HG03558 (cell line): ENCODE measurements around the gene AOPEP.

Experiments
- ATAC-seq: cut with Tn5 transposase; IDR thresholded peaks from one replicate; pipeline ENCODE4 v1.9.1; 2021; ENCODE audit warnings: moderate number of reproducible peaks; ENCODE audit not compliant: unreplicated experiment; ENCODE audit errors: extremely low read depth

Gene AOPEP

GRCh38 chr9:94807556-94807955 lies 81.1 kb downstream of the AOPEP start:
- no peak for ATAC-seq

GRCh38 chr9:94808926-94809700 lies 82.6 kb downstream of the AOPEP start:
- no peak for ATAC-seq

GRCh38 chr9:94809778-94810177 lies 83.3 kb downstream of the AOPEP start:
- ATAC-seq: no peak

- ATAC-seq: no peak
Measured at GRCh38 chr9:94811074-94811473, 84.6 kb downstream of the AOPEP start.

GRCh38 chr9:94812343-94812742 lies 85.8 kb downstream of the AOPEP start:
- no peak for ATAC-seq

- ATAC-seq: no peak
Measured at GRCh38 chr9:94813379-94813778, 86.9 kb downstream of the AOPEP start.

GRCh38 chr9:94817291-94818177 lies 91.0 kb downstream of the AOPEP start:
- ATAC-seq: no peak

GRCh38 chr9:94818178-94818541 lies 91.7 kb downstream of the AOPEP start:
- no peak for ATAC-seq

GRCh38 chr9:94819161-94819687 lies 92.7 kb downstream of the AOPEP start:
- no peak for ATAC-seq

GRCh38 chr9:94821098-94821887 lies 94.8 kb downstream of the AOPEP start:
- peak; percentile 74 for ATAC-seq

GRCh38 chr9:94822273-94822672 lies 95.8 kb downstream of the AOPEP start:
- ATAC-seq: no peak

GRCh38 chr9:94823710-94824109 lies 97.2 kb downstream of the AOPEP start:
- ATAC-seq: no peak

GRCh38 chr9:94824411-94824810 lies 97.9 kb downstream of the AOPEP start:
- no peak for ATAC-seq

- ATAC-seq: no peak
Measured at GRCh38 chr9:94824913-94825610, 98.6 kb downstream of the AOPEP start.

GRCh38 chr9:94825611-94825958 lies 99.1 kb downstream of the AOPEP start:
- no peak for ATAC-seq

GRCh38 chr9:94826044-94826443 lies 99.5 kb downstream of the AOPEP start:
- no peak for ATAC-seq

GRCh38 chr9:94826644-94827410 lies 100.3 kb downstream of the AOPEP start:
- ATAC-seq: no peak

GRCh38 chr9:94827584-94828304 lies 101.2 kb downstream of the AOPEP start:
- ATAC-seq: no peak
